ENCODE results near the gene SAFB2.

DNA sequence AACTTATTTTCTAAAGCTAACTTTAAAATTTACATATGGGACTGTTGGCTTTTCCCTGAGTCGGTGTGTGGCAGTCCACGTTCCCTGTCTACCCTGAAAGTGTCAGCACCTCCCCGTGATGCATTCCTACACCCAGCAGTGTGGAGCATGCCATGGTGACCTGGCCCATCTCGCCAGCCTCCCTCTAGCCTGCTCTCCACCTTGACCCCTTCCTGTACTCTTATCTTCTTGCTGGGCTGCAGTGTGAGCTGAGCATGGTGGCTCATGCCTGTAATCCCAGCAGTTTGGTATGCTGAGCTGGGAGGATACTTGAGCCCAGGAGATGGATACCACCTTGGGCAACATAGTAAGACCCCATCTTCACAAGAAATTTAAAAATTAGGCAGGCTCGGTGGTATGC is 32.4 kb upstream of the SAFB2 start:
- TF ChIP-seq CTCF (IDR thresholded peaks at IDR 0.05) (no peak), POLR2A (IDR thresholded peaks at IDR 0.05) (no peak)
